Activated naive CD8-positive, alpha-beta T cell treated with anti-CD3 and anti-CD28 coated beads, Interleukin-2, amount 50 U/mL, for 24 hours (primary cell): ENCODE data around the gene SEMA4A.
"Not testable (repeated sequence)": the region's sequence is repeated elsewhere in the genome, so short reads cannot be mapped to it uniquely, and the experiment has no call there.

Source experiments
- ATAC-seq: fragments of 150-1000 bp; cut with Tn5 transposase; one replicate; pipeline ENCODE4 v1.10.0; 2021
- DNase-seq: peaks from one replicate; pipeline ENCODE4 v3.0.0; 2021
- H3K27ac Mint-ChIP-seq: one replicate; pipeline ENCODE4 v1.8.0; 2021; ENCODE audit warnings: mild to moderate bottlenecking, mixed read lengths
- H3K27me3 Mint-ChIP-seq: one replicate; pipeline ENCODE4 v1.8.0; 2021; ENCODE audit warnings: mixed read lengths
- H3K36me3 Mint-ChIP-seq: one replicate; pipeline ENCODE4 v1.8.0; 2021; ENCODE audit warnings: low read depth, mixed read lengths
- H3K4me1 Mint-ChIP-seq: one replicate; pipeline ENCODE4 v1.8.0; 2021; ENCODE audit warnings: mixed read lengths
- H3K4me3 Mint-ChIP-seq: one replicate; pipeline ENCODE4 v1.8.0; 2021; ENCODE audit warnings: mild to moderate bottlenecking, moderate library complexity, mixed read lengths
- H3K9me3 Mint-ChIP-seq: one replicate; pipeline ENCODE4 v1.8.0; 2021; ENCODE audit warnings: mixed read lengths

SEMA4A gene

GRCh38 chr1:156124557-156125483 is 28.6 kb upstream of the SEMA4A start:
- H3K9me3 Mint-ChIP-seq, result no peaks in the 10 kb centered on the region
- peaks cover 20% of the 10 kb centered on the region for H3K36me3 Mint-ChIP-seq
- H3K4me1 Mint-ChIP-seq, result peaks cover 84% of the 10 kb centered on the region
- ATAC-seq, result peak; percentile 26
- peak overlapping the region; percentile 79 for H3K27ac Mint-ChIP-seq
- peak overlapping the region; percentile 61 for H3K4me3 Mint-ChIP-seq
- peak; percentile 60 for DNase-seq
- H3K27me3 Mint-ChIP-seq, result peaks cover 5% of the 10 kb centered on the region

- Mint-ChIP-seq H3K4me1 (peaks cover 84% of the 10 kb centered on the region), H3K27ac (peak overlapping the region; percentile 79), H3K36me3 (peaks cover 18% of the 10 kb centered on the region), H3K4me3 (peak overlapping the region; percentile 61)
- not testable (repeated sequence) for ATAC-seq, H3K27me3 Mint-ChIP-seq, H3K9me3 Mint-ChIP-seq, DNase-seq
These were observed 27.8 kb upstream of the SEMA4A start for GRCh38 chr1:156125544-156125943.

DNA sequence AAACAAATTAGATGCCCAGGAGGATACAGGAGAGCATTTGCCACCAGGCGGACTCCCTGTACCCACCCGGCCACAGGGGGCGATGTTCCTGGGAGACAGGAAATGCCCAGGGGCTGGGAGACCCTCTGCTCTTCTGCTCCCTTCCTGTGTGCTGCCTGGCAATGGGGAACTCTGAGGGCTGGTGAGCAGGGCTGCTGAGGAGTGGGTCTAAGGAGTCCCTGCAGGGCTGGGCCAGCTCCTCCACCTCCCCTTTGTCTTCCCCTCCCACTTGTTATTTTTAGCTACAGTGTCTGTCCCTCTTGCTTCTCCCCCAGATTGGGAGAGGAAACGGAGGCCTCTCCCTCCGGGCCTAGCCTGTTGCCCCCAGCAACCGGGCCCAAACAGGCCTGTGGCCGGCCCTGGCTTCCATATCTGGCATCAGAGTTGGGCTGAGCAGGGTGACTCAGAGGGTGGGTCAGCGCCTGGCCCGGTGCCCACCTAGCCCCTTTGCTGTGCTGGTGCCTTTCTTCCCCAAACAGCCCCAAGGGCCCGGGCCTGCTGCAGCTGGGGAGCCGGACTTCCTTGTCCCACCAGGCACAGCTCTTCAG is 27.2 kb upstream of the SEMA4A start:
- peak; percentile 74 for DNase-seq
- Mint-ChIP-seq H3K4me1 (peaks cover 82% of the 10 kb centered on the region), H3K27me3 (peaks cover 5% of the 10 kb centered on the region), H3K27ac (peak overlapping the region; percentile 92), H3K4me3 (peak overlapping the region; percentile 67), H3K36me3 (peaks cover 20% of the 10 kb centered on the region), H3K9me3 (no peaks in the 10 kb centered on the region)
- peak; percentile 44 for ATAC-seq

DNA sequence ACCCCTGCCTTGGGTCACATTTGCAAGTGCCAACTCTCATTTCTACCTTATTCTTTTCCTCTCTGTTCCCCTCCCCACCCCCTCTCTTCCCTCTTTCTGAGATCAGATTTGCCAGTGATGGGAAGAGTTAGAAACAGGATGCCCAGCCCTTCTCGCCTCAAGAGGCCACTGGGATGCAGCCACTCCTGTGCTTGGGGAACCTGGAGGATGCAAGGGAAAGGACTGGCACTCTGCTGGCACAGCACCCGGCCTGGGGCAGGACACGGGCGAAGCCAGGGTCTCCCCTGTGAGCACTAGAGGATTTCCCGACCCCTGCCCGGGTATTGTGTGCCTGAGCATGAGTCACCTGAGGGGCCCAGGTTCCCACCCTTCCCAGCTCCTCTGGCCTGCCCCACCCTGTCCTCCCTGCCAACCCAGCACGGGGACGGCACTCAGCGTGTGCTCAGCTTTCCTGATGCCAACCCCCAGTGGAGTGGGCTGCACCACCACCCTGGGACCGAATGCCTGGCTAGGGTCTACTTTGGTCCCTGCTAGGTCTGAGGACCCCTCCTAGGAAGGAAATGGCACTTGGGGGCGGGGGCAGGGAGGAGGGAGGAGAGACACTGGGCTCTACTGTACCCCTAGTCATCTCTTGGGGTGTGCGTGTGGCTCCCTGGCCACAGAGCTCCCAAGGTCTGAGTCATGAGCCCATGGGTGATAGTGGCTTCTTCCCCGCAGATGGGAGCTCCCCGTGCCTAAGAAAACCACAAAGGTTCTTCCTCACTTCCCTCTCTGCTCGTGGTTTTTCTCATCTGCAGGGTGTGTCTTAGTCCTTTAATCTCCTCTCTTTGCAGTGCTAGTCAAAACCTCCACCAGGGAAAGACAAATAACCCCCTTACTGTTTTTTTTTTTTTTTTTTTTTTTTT is 26.5 kb upstream of the SEMA4A start:
- peak; percentile 82 for DNase-seq
- Mint-ChIP-seq H3K9me3 (no peaks in the 10 kb centered on the region), H3K36me3 (peaks cover 22% of the 10 kb centered on the region), H3K4me3 (peak overlapping the region; percentile 67), H3K4me1 (peaks cover 80% of the 10 kb centered on the region), H3K27ac (peak overlapping the region; percentile 92), H3K27me3 (peaks cover 5% of the 10 kb centered on the region)
- peak; percentile 82 for ATAC-seq

DNA sequence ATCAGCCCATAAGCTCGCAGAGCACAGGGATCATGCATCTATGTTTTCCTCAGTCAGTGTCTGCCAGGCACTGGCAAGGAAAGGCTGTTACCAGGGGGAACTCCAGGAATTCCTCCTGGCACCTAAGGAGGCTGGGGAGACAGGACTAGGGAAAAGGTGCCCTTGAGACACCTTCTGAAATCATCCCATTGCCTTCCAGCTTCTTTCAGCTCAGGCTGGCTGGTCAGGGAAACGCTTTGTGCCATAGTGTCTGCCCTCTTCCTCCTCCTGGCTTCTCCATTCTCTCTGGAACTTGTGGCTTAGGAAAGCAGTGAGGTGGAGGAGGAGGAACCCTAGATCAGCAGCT is 25.1 kb upstream of the SEMA4A start:
- Mint-ChIP-seq H3K4me3 (no peak overlapping the region), H3K4me1 (peaks cover 70% of the 10 kb centered on the region), H3K27me3 (peaks cover 5% of the 10 kb centered on the region), H3K36me3 (peaks cover 18% of the 10 kb centered on the region), H3K27ac (no peak overlapping the region), H3K9me3 (no peaks in the 10 kb centered on the region)
- no peak for DNase-seq
- no peak for ATAC-seq

DNA sequence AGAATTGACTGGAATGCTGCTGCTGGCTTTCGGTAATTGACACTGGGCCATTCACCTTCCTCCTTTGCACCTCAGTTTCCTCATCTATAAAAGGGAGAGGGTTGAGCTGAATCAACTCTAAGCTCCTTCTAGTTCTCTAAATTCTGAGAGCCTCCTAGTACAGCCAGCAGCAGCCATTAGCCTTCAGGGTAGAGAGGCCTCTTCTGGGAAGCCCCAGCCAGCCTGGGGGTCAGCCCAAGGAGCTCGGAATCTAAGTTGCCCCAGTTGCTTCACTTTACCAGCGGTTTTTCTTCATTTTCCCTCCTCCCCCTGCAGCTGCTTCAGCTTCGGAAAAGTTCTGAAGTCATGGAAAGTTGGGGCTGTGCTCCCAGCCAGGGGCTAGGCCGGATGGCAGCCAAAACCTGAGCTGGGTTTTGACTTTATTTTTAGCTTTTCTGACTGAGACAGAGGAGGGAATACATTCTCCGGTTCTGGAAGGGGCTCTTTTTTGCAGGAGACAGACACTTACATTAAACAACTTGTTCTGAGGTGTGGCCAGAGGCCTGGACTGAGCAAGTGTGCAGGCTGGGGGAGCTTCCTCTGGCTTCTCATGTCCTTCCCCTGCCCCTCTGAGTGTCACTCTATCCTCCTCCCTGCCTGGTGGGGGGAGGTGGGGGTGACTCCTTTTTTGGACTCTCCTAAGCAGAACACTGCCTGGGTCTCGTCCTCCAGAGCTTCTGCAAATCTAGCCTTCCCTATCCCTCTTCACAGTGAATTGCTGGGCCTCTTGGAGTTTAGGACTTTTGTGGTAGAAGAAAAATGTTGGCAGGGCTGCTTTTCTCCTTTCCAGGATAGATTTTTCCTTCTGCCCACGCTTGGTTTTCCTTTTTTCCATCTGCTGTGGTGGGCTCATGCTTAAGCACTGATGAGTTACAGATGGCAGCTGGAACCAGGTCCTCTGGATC is 24.5 kb upstream of the SEMA4A start:
- no peak for ATAC-seq
- Mint-ChIP-seq H3K27me3 (peaks cover 4% of the 10 kb centered on the region), H3K27ac (no peak overlapping the region), H3K9me3 (no peaks in the 10 kb centered on the region), H3K36me3 (peaks cover 20% of the 10 kb centered on the region), H3K4me3 (peak overlapping the region; percentile 11), H3K4me1 (peaks cover 64% of the 10 kb centered on the region)
- DNase-seq, result no peak

- no peak for ATAC-seq
- peak; percentile 87 for DNase-seq
- peaks cover 4% of the 10 kb centered on the region for H3K27me3 Mint-ChIP-seq
- peaks cover 54% of the 10 kb centered on the region for H3K4me1 Mint-ChIP-seq
- H3K9me3 Mint-ChIP-seq, result no peaks in the 10 kb centered on the region
- no peak overlapping the region for H3K4me3 Mint-ChIP-seq
- H3K36me3 Mint-ChIP-seq, result peaks cover 23% of the 10 kb centered on the region
- no peak overlapping the region for H3K27ac Mint-ChIP-seq
These were observed 23.5 kb upstream of the SEMA4A start for GRCh38 chr1:156129687-156130577.

- Mint-ChIP-seq H3K4me1 (peaks cover 48% of the 10 kb centered on the region), H3K27me3 (peaks cover 4% of the 10 kb centered on the region), H3K27ac (no peak overlapping the region), H3K36me3 (peaks cover 26% of the 10 kb centered on the region), H3K9me3 (no peaks in the 10 kb centered on the region), H3K4me3 (no peak overlapping the region)
- ATAC-seq, result no peak
- no peak for DNase-seq
These were observed 22.8 kb upstream of the SEMA4A start for GRCh38 chr1:156130578-156130942.

DNA sequence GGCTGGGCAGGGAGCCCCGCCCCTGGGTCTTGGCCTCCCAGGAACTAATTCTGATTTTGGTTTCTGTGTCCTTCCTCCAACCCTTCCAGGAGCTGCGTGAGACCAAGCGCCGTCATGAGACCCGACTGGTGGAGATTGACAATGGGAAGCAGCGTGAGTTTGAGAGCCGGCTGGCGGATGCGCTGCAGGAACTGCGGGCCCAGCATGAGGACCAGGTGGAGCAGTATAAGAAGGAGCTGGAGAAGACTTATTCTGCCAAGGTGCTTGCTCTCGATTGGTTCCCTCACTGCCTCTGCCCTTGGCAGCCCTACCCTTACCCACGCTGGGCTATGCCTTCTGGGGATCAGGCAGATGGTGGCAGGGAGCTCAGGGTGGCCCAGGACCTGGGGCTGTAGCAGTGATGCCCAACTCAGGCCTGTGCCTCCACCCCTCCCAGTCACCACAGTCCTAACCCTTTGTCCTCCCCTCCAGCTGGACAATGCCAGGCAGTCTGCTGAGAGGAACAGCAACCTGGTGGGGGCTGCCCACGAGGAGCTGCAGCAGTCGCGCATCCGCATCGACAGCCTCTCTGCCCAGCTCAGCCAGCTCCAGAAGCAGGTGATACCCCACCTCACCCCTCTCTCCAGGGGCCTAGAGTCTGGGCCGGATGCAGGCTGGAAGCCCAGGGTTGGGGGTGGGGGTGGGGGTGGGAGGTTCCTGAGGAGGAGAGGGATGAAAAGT is 18.5 kb upstream of the SEMA4A start:
- Mint-ChIP-seq H3K4me1 (peaks cover 7% of the 10 kb centered on the region), H3K9me3 (no peaks in the 10 kb centered on the region), H3K36me3 (peaks cover 33% of the 10 kb centered on the region), H3K4me3 (no peak overlapping the region), H3K27me3 (no peaks in the 10 kb centered on the region), H3K27ac (no peak overlapping the region)
- DNase-seq (no peak), ATAC-seq (no peak)

DNA sequence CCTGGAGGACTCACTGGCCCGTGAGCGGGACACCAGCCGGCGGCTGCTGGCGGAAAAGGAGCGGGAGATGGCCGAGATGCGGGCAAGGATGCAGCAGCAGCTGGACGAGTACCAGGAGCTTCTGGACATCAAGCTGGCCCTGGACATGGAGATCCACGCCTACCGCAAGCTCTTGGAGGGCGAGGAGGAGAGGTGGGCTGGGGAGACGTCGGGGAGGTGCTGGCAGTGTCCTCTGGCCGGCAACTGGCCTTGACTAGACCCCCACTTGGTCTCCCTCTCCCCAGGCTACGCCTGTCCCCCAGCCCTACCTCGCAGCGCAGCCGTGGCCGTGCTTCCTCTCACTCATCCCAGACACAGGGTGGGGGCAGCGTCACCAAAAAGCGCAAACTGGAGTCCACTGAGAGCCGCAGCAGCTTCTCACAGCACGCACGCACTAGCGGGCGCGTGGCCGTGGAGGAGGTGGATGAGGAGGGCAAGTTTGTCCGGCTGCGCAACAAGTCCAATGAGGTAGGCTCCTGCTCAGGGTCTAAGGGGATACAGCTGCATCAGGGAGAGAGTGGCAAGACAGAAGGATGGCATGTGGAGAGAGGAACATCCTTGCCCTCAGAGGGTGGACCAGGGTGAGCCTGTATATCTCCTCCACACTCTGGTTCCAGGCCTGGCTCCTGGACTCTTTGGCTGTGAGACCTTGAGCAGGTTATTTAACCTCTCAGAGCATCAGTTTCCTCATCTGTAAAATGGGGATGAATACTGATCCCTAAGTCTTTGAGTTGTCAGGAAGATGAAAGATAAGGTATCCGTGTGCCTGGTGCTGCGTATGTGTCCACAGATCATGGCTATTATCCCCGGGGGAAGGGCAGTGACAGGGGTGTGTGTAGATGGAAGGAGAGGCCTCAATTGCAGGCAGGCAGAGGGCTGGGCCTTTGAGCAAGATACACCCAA is 17.2 kb upstream of the SEMA4A start:
- H3K4me3 Mint-ChIP-seq, result no peak overlapping the region
- peaks cover 31% of the 10 kb centered on the region for H3K36me3 Mint-ChIP-seq
- no peaks in the 10 kb centered on the region for H3K27me3 Mint-ChIP-seq
- H3K27ac Mint-ChIP-seq, result no peak overlapping the region
- ATAC-seq (no peak), DNase-seq (no peak)
- no peaks in the 10 kb centered on the region for H3K4me1 Mint-ChIP-seq
- no peaks in the 10 kb centered on the region for H3K9me3 Mint-ChIP-seq

- H3K4me3 Mint-ChIP-seq, result no peak overlapping the region
- no peaks in the 10 kb centered on the region for H3K4me1 Mint-ChIP-seq
- ATAC-seq (no peak), DNase-seq (no peak)
- no peaks in the 10 kb centered on the region for H3K9me3 Mint-ChIP-seq
- H3K27ac Mint-ChIP-seq, result no peak overlapping the region
- no peaks in the 10 kb centered on the region for H3K27me3 Mint-ChIP-seq
- peaks cover 27% of the 10 kb centered on the region for H3K36me3 Mint-ChIP-seq
These were observed 16.4 kb upstream of the SEMA4A start for GRCh38 chr1:156136970-156137483.
